RWPE1 (cell line): ENCODE measurements around the gene GIMAP5.

Experiments
- CTCF ChIA-PET: fragments of 350-600 bp; sonication (Branson Sonifier 250); formaldehyde crosslinking; extraction: SDS; loops from one replicate; lab custom pipeline; 2021; lab: Yijun Ruan, JAX
- POLR2A ChIA-PET: fragments of 400-600 bp; formaldehyde crosslinking; extraction: SDS; loops from one replicate; lab custom pipeline; 2020; ENCODE audit warnings: antibody characterized with exemption; ENCODE audit not compliant: low non-redundant PET; lab: Yijun Ruan, JAX
- DNase-seq: peaks from one replicate; pipeline ENCODE4 v3.0.0; 2012; ENCODE audit warnings: low spot score
- H3K27ac ChIP-seq: fragments of 450-650 bp; 2 replicates; pipeline ENCODE4 v1.5.1; 2017
- CTCF ChIP-seq: fragments of 450-650 bp; conservative IDR thresholded peaks from 2 replicates; pipeline ENCODE4 v1.5.1; 2017; ENCODE audit warnings: low read depth, mild to moderate bottlenecking

The GIMAP5 gene

DNA sequence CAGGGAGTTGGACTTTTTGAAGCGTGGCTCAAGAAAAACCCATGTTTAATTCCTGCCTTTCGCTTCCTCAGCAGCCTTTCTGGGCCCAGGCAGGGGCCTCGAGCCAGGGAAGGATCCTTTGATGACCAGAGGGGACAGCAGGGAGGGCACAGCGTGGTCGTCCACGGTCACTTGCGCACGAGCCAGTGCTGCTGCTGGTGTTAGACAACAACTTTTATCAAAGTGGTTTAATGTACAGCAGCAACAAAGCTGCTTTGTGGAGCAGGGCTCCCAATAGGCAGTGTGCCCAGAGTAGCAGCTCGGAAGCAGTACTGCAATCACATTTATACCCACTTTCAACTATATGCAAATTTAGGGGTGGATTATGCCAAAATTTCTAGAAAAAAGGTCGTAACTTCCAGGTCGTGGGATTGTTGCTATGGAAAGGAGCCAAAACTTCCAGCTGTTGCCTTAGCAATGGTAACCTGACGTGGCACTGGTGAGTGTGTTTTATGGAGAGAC, 14.7 kb upstream of the GIMAP5 start:
- no peak for TF ChIP-seq CTCF
- CTCF ChIA-PET, result no interaction called here
- no peak overlapping the region for H3K27ac ChIP-seq
- POLR2A ChIA-PET, result no interaction called here
- no peak for DNase-seq

DNA sequence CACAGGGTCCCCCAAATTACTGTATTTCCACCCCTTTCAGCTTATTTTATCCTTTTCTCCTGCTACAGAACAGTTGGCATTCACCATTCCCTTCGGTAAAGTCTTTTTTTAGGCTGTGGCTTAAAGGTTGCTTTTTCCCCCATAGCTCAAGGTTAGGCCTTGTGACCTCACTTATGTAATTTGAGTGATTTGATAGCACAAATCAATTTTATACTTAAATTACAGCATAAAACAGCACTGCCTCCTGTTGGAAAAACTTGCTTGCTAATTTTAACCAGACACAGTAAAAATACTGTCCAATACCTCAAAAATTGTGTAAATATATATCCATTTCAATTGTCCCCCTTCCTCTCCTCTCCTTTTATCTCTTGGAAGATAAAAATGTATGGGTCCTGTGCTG, 13.8 kb upstream of the GIMAP5 start:
- POLR2A ChIA-PET, result no interaction called here

GRCh38 chr7:150727381-150727780, 9.8 kb upstream of the GIMAP5 start:
- no peak for TF ChIP-seq CTCF
- H3K27ac ChIP-seq, result no peak overlapping the region
- CTCF ChIA-PET, result no interaction called here
- DNase-seq, result no peak
- POLR2A ChIA-PET, result no interaction called here

More for the DNA sequence above, 13.8 kb upstream of the GIMAP5 start:
- no peak for TF ChIP-seq CTCF
- DNase-seq, result no peak
- CTCF ChIA-PET, result no interaction called here
- H3K27ac ChIP-seq, result no peak overlapping the region

DNA sequence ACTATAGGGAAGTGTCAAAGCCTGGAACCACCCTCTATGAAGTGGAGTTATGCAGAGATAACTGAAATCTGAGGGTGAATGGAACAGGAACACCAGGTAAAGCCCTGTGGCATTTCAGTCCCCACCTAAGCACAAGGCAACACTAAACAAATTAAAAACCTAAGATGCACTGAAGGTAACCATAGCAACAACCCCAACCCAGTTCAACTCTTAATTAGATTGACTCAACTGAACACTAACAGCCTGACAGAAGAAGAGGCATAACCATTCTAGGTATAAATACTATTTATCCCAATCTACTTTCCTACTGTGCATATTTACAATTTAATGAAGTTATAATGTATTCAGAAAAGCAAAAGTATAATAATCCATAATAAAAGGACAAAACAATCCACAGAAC, 9.2 kb upstream of the GIMAP5 start:
- ChIA-PET POLR2A (no interaction called here), CTCF (no interaction called here)
- no peak overlapping the region for H3K27ac ChIP-seq
- TF ChIP-seq CTCF, result no peak
- no peak for DNase-seq

DNA sequence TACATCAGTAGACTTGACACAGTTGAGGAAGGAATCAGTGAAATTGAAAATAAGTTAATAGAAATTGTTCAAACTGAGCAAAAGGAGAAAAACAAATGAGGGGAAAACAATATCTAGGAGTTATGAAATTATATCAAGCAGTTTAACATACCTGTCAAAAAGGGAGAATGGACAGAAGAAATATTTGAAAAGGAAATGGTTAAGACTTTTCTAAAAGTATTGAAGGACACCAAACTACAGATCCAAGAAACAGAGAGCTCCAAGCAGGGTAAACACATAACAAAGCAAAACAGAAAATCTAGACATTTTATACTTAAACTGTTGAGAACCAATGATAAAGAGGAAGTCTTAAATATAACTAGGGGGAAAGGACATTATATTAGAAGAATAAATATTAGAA, 8.6 kb upstream of the GIMAP5 start:
- no peak for DNase-seq
- H3K27ac ChIP-seq, result no peak overlapping the region
- CTCF ChIA-PET, result no interaction called here
- POLR2A ChIA-PET, result no interaction called here
- no peak for TF ChIP-seq CTCF

GRCh38 chr7:150731916-150732315, 5.3 kb upstream of the GIMAP5 start:
- DNase-seq, result no peak
- CTCF ChIA-PET, result no interaction called here
- TF ChIP-seq CTCF, result no peak
- no peak overlapping the region for H3K27ac ChIP-seq
- POLR2A ChIA-PET, result no interaction called here
